GM11168 (cell line): ENCODE data around the gene SORCS2.

Experiments
- in situ Hi-C: fragments of 300-500 bp; cut with MboI; formaldehyde crosslinking; loops from one replicate; pipeline ENCODE4 v1.12.0; 2022; ENCODE audit warnings: low sequenced_read_pairs; ENCODE audit not compliant: unreplicated experiment

SORCS2 gene

DNA sequence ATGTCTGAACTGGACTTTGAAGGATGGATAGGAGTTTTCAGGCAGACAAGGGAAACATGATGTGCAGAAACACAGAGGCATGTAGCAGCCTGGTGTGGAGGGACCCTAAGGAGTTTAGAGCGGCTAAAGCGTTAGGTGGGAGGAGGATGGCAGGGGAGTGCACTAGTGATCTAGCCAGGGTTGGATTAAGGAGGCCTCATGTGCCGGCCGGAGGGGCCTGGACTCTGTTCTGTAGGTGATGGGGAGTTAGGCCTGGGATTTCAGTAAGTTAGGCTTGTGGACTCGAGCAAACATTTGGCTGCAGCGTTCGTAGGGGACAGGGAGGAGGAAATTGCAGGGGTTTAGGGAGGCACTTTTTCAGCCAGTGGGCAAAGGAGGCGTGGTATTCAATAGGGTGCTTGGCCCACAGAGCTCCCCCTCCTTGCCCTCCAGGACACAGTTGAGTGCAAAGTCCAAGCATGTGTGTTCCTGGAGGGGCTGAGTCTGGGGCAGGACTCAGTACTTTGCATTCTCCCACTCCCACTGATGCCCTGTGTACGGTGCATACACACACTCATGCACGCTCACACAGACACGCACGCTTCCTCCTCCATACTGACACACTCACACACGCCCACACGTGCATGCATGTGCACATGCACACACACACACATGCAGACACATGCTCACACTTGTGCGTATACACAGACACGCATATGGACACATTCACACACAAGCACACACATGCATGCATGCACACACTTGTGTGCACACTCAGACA, 223.8 kb downstream of the SORCS2 start:
- in situ Hi-C loops, result no loop called here

DNA sequence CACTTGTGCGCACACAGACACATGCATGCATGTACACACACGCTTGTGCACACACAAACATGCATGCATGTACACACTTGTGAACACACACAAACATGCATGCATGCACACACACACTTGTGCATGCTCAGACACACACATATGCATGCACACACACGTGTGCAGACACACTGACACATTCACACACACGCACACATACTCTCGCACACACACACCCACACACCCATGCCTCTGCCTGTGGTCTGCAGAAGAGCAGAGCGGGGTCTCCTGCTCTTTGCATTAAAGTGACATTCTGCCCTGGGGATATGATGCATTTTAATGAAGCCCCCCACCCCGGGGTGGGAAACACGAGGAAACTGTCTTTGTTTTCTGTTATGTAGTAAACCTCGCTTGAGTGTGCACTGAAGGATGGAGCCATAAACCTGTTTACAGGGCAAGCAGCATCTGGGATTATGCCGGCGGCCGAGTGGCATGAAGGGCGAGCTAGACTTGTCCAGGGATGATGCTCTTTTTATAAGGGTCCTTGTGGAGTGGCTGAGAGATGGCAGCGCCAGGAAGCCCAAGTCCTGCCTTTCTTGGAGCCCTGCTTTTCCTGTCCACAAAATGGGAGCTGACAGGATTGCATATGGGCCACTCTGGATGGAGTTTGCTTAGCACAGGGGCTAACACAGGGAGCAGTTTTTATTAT, 224.6 kb downstream of the SORCS2 start:
- in situ Hi-C loops, result no loop called here

DNA sequence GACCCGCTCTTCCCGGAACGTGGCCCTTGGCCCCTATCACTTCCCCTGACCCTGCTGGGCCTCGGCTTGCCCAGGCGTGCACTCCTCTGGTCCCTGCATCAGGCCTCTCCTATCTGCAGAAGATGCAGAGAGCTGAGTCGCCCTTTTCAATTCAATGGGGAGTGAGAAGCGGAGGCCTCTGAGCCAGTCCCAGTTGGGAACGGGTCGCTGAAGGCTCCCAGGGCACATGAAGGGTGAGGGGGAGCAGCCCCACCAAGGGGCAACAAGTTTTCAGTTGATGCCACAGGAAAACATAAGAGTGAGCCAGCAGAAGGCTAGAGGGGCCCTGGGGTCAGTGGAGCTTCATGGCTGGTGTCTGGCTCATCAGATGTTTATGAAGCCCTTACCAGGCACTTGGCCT, 225.3 kb downstream of the SORCS2 start:
- in situ Hi-C loops, result no loop called here

DNA sequence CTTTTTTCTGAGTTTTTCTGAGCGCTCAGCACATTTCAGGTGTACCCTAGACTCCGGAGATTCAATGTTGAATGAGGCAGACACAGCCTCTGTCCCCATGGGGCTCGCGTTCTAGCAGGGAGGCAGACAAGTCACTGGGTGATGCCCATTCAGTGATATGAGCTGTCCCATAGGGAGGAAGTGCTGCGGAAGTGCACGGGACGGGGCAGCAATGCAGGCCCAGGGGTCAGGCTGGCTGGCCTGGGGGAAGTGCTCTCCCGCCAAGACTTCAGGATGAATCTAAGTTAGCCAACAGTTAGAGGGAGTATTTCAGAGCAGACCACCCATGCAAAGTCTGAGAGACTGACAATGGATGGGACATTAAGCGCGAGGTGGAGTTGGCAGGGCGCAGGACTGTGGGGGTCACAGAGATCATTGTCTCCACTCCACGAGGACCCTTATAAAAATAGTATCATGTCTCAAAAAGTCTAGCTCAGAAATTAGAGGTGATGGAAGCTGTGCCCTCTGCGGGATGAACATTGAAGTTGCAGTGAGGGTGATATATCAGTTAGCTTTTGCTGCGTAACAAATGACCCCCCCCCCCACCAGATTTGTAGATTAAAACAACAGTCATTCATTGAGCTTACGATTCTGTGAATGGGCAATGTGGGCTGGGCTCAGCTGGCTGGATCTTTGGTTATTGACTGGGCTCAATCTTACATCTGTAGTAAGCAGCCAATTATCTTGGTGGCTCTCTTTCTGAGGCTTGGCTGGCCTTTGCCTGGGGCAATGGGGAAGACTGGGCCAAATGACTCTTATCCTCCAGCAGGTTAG, 226.0 kb downstream of the SORCS2 start:
- in situ Hi-C loops, result no loop called here

DNA sequence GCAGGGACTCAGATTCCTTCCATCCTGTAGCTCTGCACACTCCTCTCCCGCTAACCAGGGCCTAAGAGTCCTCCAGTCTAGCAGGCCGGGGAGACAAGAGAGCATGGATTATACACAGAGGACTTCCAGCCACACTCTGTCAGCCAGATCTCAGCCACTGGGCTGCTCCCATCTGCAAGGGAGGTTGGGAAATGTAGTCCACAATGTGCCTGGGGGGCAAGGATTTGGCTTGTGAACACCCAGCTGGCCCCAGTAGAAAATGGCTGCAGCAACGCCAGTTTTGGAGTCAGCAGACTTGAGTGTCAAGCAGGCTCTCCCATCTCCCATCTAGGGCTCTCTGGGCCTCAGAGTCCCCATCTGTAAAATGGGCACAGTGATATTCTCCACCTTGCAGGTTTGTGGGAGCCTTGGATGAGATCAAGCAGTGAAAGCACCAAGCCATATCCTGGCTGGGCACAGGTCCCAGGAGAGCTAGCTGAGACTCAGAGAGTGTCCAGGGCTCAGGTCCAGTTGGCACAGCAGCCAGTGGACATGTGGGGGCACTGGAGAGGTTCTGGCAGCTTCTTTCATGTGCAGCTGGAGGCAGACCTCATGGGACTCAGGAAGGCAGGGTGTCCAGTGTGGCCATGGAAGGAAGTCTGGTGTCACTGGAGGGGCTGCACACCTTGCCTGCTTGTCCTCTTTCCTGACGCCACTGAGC, 227.8 kb downstream of the SORCS2 start:
- in situ Hi-C loops, result no loop called here

DNA sequence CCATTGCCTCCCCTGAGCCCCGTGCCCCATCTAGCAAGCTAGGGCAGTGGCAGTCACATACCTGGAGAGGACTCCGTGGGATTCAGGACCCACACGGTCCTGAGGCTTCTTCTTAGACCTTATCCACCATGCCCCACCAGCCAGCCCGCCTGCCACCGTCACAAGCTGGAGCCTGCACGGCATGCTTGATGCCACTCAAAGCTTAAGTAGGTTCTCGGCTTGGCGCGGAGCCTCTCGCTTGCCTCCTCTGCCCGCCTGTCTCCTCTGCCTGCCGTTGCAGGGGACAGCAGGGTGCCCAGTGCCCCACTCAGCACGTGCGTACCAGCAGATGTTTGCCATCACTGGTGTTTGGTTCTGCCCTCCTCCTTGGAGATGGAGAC, 228.3 kb downstream of the SORCS2 start:
- in situ Hi-C loops, result no loop called here

DNA sequence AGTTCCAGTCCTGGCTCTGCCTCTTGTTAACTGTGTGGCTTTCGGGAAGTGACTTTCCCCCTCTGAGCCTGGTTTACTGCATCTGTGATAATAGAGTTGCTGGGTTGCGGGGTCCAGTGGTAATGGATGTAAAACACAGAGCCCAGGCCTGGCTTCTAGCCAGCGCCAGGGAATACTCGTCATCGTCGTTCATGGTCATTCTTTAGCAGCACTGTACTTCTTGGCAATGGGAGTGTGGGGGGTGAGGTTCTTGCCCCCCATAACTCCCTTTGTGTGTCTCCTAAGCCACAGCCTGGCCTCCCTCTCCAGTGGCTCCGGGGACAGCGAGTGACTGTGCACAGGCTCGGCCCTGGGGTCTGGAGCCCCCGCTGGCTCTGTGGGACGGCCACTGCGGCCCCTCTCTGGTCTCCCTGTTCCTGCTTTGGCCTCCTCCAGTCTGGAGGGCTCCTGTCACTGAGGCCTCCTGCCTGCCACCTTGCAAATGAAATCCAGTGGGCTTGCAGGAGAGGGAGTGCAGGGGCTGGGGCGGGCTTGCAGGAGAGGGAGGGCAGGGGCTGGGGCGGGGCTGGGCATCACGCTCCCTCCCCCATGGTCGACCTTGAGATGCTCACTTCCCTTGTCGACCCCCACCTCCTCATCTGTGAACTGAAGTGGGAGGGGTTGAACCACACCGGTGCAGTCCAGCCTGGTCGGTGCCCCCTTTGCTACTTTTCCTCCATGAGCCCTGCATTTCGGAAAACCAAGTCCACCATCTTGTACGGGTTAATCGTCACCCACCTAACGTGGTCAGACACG, 229.2 kb downstream of the SORCS2 start:
- in situ Hi-C loops, result no loop called here

DNA sequence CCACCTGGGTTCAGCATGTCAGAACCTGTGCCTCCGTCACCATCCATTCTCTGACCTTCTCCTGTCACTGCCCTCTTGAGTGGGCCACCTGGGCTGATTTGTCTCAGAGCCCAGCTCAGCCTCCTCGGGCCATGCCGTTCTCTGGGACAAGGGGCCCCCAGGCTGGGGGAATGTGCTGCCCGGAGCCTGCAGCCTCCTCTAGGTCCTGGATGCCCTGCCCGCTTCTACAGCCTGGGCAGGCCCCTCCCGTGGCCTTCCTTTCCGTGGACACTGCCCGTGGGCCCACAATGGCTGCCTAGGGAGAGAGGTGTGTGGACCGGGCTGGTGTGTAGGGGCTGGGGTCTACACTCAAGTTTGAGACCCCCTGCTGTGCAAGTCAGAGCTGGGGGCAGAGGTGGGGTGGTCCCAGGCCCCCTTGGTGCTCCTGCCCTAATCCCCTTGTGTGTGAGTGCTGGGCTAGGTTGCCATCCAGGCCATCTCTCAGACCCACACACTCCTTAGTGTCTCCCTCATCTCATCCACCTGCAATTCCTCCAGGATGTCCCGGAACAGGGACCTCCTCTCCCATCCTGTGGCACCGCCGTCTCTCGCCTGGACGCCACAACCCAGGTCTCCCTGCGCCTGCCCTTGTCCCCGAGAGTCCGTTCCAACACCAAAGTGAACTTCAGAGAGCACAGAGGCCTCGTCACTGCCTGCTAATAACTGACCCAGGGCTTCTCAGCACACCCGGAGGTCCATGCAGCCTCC, 230.0 kb downstream of the SORCS2 start:
- in situ Hi-C loops, result no loop called here

DNA sequence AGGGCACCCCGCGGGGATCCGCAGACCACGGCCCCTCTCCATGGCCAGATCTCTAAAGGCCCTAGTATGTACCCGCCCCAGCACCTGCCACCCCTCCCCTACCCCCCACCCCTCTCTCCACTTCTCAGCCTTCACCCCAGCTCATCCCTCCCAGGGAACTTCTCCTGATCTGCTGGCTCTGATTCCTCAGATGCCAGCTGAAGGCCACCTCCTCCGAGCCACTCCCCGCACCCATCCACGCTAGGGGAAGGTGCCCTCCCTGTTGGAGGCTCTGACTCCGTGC, 230.5 kb downstream of the SORCS2 start:
- in situ Hi-C loops, result no loop called here

DNA sequence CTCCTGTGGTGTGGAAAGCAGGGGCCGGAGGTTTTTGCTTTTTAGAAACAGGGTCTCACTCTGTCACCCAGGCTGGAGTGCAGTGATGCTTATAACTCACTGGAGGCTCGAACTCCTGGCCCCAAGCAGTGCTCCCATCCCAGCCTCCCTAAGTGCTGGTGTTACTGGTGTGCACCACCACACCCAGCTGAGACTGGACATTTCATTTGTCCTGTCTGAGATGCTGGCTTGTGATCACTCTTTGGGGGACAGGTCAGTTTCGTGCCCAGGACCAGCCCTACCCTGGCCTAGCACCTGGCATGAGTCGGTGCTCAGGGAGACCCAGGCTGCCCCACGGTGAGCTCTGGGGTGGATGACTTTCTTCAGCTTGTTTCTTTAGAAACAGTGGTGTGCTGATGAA, 231.1 kb downstream of the SORCS2 start:
- in situ Hi-C loops, result no loop called here

DNA sequence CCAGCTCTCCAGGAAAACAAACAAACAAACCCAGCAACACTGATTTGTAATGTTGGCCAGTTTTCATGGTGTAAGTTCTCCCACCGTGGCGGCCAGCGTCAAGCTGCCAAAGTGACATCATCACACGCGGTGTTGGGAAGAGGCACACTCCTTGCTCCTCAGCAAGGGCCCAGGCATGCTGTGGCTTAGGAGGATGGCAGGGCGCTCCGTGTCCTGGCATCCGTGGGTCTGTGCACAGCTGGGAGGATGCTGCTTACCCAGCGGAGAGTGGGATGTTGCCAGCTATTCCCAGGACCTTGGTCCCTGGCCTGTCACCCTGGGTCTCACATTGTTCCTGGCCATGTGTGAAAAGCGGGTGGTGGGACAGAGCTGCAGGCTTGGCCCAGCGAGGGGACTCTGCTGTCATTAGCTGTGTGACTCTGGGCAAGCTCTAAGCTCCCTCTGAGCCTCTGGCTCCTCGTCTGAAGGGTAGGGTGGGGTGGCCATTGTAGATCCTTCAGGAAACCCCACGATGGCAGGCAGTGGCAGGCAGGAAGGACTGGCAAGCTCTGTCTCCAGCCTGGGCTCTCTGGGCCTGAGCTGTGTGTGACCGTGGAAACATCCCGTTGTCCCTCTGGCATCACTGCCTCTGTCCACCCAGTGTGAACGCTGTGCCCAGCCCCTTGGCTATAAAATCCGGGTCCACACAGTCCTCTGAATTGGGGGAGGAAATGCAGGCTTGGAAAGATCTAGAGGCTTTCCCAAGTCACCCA, 231.6 kb downstream of the SORCS2 start:
- in situ Hi-C loops, result no loop called here

DNA sequence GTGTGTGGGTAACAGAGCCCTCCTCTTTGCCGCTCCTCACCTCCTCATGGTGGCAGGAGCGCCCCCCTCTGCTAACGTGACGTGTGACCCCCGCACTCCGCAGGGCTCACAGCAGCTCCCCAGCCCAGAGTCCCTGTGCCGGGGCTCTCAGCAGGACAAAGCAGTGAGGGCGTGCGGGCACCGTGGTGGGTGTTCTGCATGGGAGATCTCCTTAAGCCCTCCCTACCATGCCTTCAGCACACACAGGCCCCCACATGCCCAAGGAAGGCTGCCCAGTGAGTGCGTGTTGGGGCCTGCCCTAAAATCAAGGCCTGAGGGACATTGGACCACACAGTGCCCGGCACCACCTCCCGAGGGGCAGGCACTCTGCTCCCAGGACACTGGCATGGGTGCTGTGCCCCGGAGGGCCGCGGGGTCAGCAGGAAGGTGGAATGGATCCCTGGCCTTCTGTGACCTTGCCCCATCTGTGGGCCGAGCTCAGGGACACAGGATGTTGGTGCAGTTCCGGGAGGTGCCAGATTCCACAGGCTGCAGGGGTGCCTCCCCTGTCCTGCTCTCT, 232.3 kb downstream of the SORCS2 start:
- in situ Hi-C loops, result no loop called here

DNA sequence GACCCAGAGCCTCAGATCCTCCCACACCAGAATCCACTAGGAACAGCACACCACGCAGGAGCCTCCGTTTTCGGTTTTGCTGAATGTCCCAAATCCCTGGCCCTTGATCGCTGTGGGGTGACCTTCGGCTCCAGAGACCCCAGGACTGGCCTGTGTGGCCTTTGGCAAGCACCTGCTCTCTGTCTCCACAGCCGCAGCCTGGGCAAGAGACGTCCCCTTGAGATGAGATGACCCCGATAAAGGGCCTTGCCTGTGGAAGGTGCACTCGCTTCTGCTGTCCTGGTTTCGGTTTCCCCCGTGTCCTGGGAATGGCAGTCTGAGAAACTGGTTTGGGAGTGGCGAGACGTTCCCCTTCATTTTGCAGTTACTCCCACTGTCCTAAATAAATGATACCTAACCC, 232.8 kb downstream of the SORCS2 start:
- in situ Hi-C loops, result no loop called here

DNA sequence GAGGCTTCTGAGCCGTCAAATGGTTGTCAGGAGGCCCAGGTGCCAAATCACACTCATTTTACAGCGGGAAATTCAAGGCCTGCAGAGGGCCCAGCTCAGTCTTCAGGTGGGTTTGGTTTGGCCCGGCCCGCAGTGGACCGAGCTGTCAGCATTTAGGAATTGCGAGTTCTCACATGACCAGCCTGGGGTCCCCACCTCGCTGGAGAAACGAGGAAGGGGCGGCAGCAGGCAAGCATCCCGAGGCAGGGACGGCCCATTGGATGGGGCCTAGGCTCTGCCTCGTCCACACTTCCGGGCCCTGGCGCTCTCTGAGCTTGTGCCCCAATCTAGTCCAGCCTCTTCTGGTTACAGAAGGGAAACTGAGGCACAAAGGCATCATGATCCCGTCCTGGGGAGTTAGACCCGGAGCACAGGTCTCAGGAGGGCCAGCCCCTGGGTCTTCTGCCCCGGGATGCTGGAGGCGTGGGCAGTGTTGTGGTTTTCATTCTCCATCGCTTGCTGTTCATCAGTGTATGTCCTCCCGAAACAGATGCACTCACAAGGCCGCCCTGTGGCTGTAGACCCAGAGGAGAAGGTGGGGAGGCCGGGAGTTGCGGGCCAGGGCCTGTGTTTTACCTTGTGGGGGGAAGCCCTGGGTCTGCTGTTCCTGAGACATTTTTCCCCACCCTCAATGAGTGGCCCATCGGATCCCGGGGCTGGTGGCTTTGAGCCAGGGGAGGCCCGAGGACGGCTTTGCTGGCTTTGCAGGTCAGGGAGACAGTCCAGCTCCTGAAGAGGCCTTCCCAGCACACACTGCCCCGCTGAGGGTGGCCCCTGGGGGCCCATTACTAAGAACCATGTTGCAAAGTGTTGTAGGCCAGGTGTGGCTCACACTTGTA, 233.5 kb downstream of the SORCS2 start:
- in situ Hi-C loops, result no loop called here

DNA sequence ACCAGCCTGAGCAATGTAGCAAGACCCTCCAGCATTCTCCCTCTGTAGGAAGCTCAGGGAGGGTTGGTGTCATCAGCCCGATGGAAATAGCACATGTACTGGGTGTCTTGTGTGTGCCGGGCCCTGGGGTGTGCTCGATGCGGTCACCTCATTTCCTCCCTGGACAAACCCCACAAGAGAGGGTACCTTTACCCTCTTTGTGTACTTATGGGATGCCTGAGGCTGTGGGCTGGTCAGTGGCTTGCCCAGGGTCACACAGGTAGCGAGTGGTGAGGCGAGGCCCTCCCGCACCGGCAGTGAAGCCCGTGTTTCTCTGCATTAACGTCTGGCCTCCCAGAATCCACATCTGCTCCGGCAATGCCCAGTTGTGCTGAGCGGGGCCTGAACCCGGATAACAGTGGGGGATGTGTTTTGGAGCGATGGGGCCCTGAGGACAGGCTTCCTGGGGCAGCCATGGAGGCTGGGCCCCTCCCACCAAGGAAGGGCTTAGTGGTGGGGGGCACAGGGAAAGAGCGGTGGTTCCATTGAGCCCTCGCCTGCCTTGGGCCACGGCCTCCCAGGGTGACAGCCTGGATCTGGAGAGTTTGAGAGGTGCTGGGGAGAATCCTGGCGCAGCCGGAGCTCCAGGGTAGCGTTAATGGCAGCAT, 234.3 kb downstream of the SORCS2 start:
- in situ Hi-C loops, result no loop called here

DNA sequence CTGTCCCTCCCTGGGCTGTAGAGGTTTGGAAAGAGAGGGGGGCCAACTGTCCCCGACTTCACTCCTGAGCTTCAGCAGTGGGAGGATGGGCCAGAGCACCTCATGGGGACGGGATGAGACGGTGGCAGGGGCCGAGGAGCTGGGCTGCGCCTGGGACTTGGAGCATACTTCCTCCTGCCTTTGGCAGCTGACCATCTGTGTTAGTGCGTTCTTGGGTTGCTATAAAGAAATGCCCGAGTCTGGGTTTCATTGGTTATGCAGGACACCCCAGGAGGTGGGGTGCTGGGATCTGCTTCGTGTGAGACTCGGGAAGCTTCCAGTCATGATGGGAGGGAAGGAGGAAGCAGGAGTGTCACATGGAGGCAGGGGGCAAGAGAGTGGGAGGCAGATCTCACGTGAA, 235.0 kb downstream of the SORCS2 start:
- in situ Hi-C loops, result no loop called here

DNA sequence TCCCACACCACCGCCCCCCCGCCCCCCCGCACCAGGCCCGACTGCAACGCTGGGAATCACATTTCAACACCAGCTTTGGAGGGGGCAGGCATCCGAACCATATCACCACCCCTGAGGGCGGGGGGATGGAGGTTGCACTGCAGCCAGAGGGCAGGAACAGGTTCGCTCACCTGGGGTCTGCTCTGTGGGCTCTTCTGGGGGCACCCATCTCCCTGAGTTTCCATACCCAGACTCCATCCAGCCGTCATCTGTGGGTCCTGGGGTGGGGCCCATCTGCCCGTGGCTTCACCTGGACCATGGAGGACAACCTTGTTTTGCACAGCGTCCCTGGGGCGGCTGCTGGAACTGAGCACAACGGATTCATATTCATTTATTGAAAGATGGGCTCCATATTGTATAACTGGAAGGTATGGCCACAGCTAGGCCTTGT, 235.5 kb downstream of the SORCS2 start:
- in situ Hi-C loops, result no loop called here
